ENCODE measurements around the gene PRR18. TPM values are rescaled to one million over a fixed set of nuclear protein-coding genes. Genes with fewer than 3 reads are reported as not detected.

The PRR18 gene
- total and polyA plus RNA-seq, 2 of the 8 experiments (the other 6 are each of a cell fraction or from before 2014, with no cell fraction given), result 0.08 to 0.19 TPM

DNA sequence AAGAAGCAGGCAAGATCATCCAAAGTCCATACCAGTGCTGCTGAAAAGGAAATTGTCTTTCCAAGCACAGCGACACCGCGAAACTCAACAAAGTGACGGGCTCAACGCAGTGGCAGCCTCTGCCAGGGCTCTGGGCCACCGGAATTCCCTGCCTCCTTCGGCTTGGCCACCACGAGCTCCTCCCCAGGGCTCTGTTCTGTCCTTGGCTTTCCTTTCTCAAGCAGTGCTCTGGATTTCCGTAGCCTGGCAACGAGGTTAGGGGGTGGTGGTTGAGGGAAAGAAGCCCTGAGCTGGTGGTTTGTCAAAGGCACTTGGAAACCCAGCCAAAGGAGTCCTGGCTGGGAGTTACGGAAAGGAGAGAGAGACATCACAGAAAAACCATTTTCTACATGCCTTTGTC lies 31.2 kb downstream of the PRR18 start:
- Histone ChIP-seq H3K27me3 (replicated peaks in 1 of 4; ENCODE audit: control insufficient read depth in 3 of 4, extremely low read depth in 1 of 4, insufficient read depth in 3 of 4, low read length in 3 of 4) (peaks cover 0 to 8% (median 0%) of the 10 kb centered on the region in 4 experiments; a peak in 2 of 7 replicates), H3K79me1 (ENCODE audit: low read depth, low read length) (no peaks in the 10 kb centered on the region), H3K4me2 (ENCODE audit: insufficient read depth in 1 of 2, low read depth in 2 of 2, low read length in 2 of 2) (no peak overlapping the region), H4K20me1 (replicated peaks in 1 of 2; ENCODE audit: control insufficient read depth in 1 of 2, insufficient read depth in 2 of 2, low read length in 2 of 2) (peaks cover 0 to 3% of the 10 kb centered on the region in 2 experiments), H2AK5ac (ENCODE audit: low read depth, low read length) (no peak overlapping the region), H2BK120ac (replicated peaks; ENCODE audit: low read depth, low read length) (no peak overlapping the region), H3K4me1 (replicated peaks in 1 of 4; ENCODE audit: control insufficient read depth in 3 of 4, insufficient read depth in 4 of 4, low read length in 3 of 4) (no peaks in the 10 kb centered on the region), H2BK15ac (ENCODE audit: low read length) (no peak overlapping the region), H3K56ac (replicated peaks; ENCODE audit: insufficient read length, low read depth, low read length) (no peak overlapping the region), H2BK20ac (ENCODE audit: low read length) (no peak overlapping the region), H4K8ac (ENCODE audit: extremely low read depth, insufficient read depth, low read length) (no peak overlapping the region), H4K91ac (replicated peaks; ENCODE audit: insufficient read length, low read length) (no peak overlapping the region), H3K14ac (ENCODE audit: insufficient read length) (no peak overlapping the region), H3K27ac (ENCODE audit: low read depth, low read length) (no peak overlapping the region), H3K23me2 (ENCODE audit: low read depth, low read length) (no peaks in the 10 kb centered on the region), H3K36me3 (ENCODE audit: control insufficient read depth in 2 of 4, insufficient read depth in 4 of 4, low read length in 3 of 4) (no peaks in the 10 kb centered on the region), H2BK12ac (ENCODE audit: low read depth, low read length) (no peak overlapping the region), H3K9ac (replicated peaks in 1 of 4; ENCODE audit: extremely low read depth in 1 of 4, low read depth in 3 of 4, low read length in 3 of 4) (no peak overlapping the region), H3K23ac (ENCODE audit: insufficient read length) (no peak overlapping the region), H3K4ac (replicated peaks; ENCODE audit: insufficient read length, low read depth, low read length) (no peak overlapping the region), H4K5ac (ENCODE audit: insufficient read length, low read depth, low read length) (no peak overlapping the region), H3K18ac (ENCODE audit: extremely low read depth, low read length) (no peak overlapping the region), H2BK5ac (ENCODE audit: low read depth, low read length) (no peak overlapping the region), H3K9me3 (ENCODE audit: insufficient read depth in 2 of 2, low read depth in 1 of 2, low read length in 1 of 2) (no peaks in the 10 kb centered on the region), H2AFZ (ENCODE audit: low read length) (no peak overlapping the region), H3K4me3 (ENCODE audit: extremely low read depth in 1 of 4, insufficient read depth in 2 of 4, low read depth in 3 of 4, low read length in 4 of 4) (no peak overlapping the region), H3K79me2 (ENCODE audit: control insufficient read depth in 1 of 2, insufficient read depth in 2 of 2, low read length in 2 of 2) (no peaks in the 10 kb centered on the region; a peak in 1 of 4 replicates)
- FAIRE-seq (no peak), DNase-seq (ENCODE audit: low read depth in 1 of 2, low spot score in 2 of 2) (no peak)
- TF ChIP-seq JUN (IDR thresholded peaks at IDR 0.05; ENCODE audit: low read depth, low read length), result no peak
- TF ChIP-seq RFX5 (IDR thresholded peaks at IDR 0.05; ENCODE audit: borderline replicate concordance, low read depth, low read length), result no peak
- ChIA-PET POLR2A (ENCODE audit: partially characterized antibody) (interaction anchor here (0.7 kb wide), 1 partner anchor 57 kb away, joined by 3 read pairs; no protein-coding TSS in a partner anchor), CTCF (ENCODE audit: partially characterized antibody) (interaction anchor here (0.7 to 5.1 kb wide), 20 partner anchors 8 to 1295 kb away, joined by 3 to 64 read pairs (median 4); no protein-coding TSS in a partner anchor)
- 82% methylated on average over 11 of the region's 11 CpGs; no CpG with 5 or more reads in 1 of the 2 experiments for WGBS, 2 experiments (ENCODE audit: extremely low coverage in 1 of 2, insufficient coverage in 1 of 2, insufficient read length in 1 of 2, insufficient replicate concordance in 2 of 2, low coverage in 1 of 2, low lambda C conversion rate in 2 of 2, missing lambda C conversion rate in 1 of 2)

All from H1 (cell line).